Activated T-helper 1 cell treated with Interleukin-2 at 50 U/mL for 16 hours (primary cell): ENCODE results near the gene ACTR5.

ENCODE experiments used
- DNase-seq: peaks from one replicate; pipeline ENCODE4 v3.0.0-alpha.2; 2020; ENCODE audit warnings: low read depth

Gene ACTR5

GRCh38 chr20:38748097-38748860 is at the start of gene ACTR5:
Gene ACTR5 (plus strand): TSS chr20:38748460. CDS start chr20:38748479, 19 bp downstream.
- peak; percentile 95 for DNase-seq

GRCh38 chr20:38698541-38698940 is 49.7 kb upstream of the ACTR5 start:
- DNase-seq: no peak

- no peak for DNase-seq
Observed at GRCh38 chr20:38700141-38700540, 48.1 kb upstream of the ACTR5 start.

GRCh38 chr20:38700926-38701325 is 47.3 kb upstream of the ACTR5 start:
- DNase-seq: no peak

- DNase-seq: no peak
Observed at GRCh38 chr20:38703526-38703925, 44.7 kb upstream of the ACTR5 start.

GRCh38 chr20:38704136-38704535 is 44.1 kb upstream of the ACTR5 start:
- DNase-seq: no peak

GRCh38 chr20:38706509-38706908 is 41.8 kb upstream of the ACTR5 start:
- DNase-seq: no peak

- no peak for DNase-seq
Observed at GRCh38 chr20:38714308-38714707, 34.0 kb upstream of the ACTR5 start.

- no peak for DNase-seq
Observed at GRCh38 chr20:38715646-38716045, 32.6 kb upstream of the ACTR5 start.

- DNase-seq: no peak
Observed at GRCh38 chr20:38722683-38723016, 25.6 kb upstream of the ACTR5 start.

- no peak for DNase-seq
Observed at GRCh38 chr20:38723017-38723847, 25.0 kb upstream of the ACTR5 start.

GRCh38 chr20:38723848-38724625 is 24.2 kb upstream of the ACTR5 start, which contains the start of gene SLC32A1:
Gene SLC32A1 (plus strand): TSS chr20:38724486. CDS start chr20:38724725, 239 bp downstream.
- no peak for DNase-seq

- no peak for DNase-seq
Observed at GRCh38 chr20:38724626-38725147, 23.6 kb upstream of the ACTR5 start.

- no peak for DNase-seq
Observed at GRCh38 chr20:38725148-38725901, 22.9 kb upstream of the ACTR5 start.

- DNase-seq: no peak
Observed at GRCh38 chr20:38725931-38726803, 22.1 kb upstream of the ACTR5 start.

GRCh38 chr20:38726804-38727606 is 21.3 kb upstream of the ACTR5 start:
- peak; percentile 20 for DNase-seq

- no peak for DNase-seq
Observed at GRCh38 chr20:38727607-38728190, 20.6 kb upstream of the ACTR5 start.

- no peak for DNase-seq
Observed at GRCh38 chr20:38728191-38728781, 20.0 kb upstream of the ACTR5 start.
